GF-D8 (cell line): ENCODE data around the gene PITPNM3.

Experiments used
- DNase-seq: peaks from one replicate; lab custom pipeline; 2025; lab: John Stamatoyannopoulos, UW

Gene PITPNM3

DNA sequence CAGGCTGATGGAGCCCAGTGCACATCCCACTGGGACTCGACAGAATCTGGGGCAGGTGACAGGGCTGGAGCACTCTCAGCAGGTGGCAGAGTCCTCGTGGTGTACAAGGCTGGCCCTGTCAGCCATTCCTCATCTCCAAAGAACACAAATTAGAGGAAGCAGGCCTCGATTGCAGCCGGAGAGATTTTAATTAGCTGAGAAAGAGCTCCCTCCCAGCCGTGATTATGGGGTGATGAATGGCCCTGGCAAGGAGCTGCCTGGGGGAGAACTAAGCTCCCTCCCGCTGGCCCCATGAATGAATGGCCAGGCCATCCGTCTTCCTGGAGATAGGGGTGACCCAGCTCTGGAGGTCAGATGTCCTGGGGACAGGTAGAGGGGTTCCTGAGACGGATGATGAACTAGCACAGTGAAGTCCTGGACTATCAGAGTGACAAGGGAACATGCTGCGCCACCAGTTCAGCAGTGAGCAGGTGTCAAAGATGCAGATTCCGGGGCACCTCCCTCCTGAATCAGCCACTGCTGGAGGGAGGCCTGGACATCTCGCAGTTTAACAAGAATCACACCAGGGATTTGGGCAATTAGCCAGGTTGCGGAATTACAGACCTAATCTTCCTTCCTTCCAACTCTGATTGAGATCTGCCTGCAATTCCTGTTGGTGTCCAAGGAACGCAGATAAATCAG, 76.6 kb downstream of the PITPNM3 start:
- DNase-seq = no peak

GRCh38 chr17:6478486-6478885, 77.9 kb downstream of the PITPNM3 start:
- DNase-seq = no peak

GRCh38 chr17:6477831-6478383, 78.4 kb downstream of the PITPNM3 start:
- no peak for DNase-seq

DNA sequence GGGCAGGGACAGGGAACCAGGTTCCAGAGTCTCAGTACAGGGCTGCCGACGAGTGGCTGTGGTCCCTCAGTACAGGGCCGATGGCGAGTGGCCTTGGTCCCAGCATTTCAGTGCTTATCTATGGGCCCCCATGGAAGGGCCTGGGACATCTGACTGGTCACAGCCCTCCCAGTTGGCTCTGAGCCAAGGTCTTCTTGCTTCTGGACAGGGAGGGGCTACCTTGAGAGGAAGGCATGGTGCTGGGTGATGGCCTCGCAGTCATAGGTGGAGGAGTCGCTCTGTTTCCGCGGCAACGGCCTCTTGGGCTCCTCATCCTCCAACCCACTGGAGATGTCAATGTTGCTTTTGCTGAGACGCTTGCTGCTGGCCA, 79.6 kb downstream of the PITPNM3 start:
- DNase-seq = no peak

- no peak for DNase-seq
Observed at GRCh38 chr17:6476076-6476809, 80.1 kb downstream of the PITPNM3 start.

DNA sequence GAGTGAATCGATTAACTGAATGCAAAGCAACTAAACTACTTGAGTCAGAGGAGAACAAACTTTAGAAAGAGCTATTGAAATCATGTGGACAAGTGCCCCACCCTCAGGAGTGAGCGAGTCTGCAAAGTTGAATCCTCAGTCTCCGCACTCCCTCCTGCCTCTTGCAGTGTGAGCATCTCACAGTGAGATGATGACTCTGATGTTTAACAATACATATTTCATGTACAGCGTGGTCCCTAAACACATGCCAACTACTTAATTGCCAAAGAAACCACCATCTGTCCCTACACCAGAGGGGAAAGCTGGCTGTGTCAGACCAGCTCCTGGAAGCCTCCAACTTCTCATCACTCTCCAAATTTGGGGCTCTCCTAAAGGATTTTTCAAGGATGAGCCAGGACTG, 80.9 kb downstream of the PITPNM3 start:
- DNase-seq = no peak

GRCh38 chr17:6474906-6475305, 81.4 kb downstream of the PITPNM3 start:
- DNase-seq = no peak

DNA sequence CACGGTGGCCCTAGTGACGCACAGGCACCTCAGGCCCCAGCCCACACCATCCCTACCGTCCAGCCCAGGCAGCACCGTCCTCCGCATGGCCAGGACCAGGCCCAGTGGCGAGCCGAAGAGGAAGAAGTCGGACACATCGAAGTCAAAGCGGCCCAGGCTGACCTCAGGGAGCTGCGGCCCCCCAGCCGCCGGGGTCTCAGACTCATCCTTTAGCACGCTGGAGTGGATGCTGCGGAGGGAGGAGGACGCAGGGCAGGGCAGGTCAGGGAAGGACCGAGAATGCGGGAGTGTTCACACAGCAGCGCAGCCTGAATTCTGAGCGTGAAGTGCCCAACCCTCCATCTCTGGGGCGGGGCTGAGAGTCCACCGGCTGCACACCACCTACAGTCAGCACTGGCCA, 82.0 kb downstream of the PITPNM3 start:
- no peak for DNase-seq

DNA sequence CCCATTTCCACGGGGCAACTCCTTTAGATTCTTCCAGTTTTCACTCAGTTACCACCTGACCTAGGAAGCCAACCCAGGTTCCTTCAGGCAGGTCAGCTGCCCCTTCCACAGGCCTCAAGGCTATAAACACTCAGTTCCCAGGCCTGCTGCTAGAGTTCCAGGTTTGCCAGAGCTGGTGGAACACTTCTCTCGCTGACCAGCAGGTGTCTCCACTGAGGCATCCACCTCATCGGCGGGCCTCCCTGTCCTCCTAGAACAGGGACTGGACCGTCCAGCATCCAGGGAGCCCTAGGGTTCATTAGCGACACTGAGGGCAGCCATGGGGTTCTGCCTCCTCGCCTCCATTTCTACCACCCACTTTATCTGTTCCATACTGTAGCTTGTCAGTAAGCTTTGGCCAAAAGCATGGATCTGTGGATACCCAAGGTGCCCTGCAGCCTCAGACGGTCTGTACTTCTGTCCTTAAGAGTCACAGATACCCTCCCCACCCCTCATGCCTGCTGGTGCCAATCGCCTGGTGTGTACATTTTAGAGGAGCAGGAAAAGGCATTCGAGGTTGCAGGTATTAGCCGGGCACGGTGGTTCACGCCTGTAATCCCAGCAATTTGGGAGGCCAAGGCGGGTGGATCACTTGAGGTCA, 83.1 kb downstream of the PITPNM3 start:
- DNase-seq = no peak

DNA sequence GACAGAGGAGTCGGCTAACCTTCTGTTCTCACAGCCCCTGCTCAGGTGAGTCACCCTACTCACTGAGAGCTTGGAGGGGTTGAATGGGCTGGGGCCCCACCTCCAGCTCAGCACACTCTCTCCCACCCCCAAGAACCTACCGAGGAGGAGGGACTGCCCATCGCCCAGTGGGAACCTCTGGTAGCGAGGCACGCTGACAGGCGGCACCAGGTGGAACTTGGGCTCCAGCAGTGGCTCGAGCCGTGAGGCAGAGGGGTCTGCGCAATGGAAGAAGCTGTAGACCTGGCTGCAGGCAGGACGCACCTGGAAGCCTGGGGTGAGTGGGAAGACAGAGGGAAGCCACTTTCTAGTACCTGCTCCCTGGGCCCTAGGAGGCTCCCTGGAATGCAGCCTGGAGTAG, 83.8 kb downstream of the PITPNM3 start:
- DNase-seq = no peak

DNA sequence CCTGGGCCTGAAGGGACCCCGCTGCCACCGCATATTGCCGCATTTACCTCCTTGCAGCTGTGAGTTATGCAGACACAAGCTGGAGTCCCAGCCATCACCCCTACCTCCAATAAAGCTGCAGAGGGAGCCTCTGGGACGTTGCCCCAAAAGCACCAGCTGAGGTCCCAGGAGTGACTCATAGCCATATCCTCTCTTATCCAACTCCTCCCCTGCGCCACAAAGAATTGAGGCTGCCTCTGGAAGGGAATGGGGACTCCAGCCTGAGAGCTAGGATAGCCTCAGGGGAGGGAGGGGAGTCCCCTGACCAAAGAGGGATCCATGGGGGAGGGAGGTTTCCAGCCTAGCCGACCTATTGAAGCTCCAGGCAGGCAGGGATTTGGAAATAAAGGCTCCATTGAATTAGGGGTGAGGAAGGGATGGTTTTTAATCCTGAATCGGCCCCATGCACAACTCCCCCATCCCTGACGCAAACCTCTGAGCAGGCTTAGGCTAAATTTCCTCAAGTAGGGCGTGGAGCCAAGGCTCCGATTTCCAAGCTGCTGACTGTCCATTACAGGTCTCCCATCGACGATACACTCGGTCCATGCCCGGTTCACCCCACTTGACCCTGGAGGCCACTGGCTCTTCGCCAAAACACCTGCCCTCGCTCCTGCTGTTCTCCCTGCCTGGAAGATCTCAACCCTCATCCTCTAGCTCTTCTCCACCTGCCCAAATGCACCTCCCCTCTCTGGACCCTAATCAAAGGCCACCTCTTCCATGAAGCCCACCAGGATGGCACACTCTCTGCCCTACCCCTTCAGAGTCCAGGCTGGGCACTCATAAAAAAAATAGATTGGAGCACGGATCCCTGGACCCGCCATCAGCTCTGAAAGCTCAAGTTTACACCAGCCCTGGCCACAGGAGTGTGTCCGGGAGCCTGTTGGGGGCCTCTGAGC, 84.6 kb downstream of the PITPNM3 start:
- no peak for DNase-seq

- no peak for DNase-seq
Observed at GRCh38 chr17:6470751-6471521, 85.4 kb downstream of the PITPNM3 start.

- no peak for DNase-seq
Observed at GRCh38 chr17:6470146-6470718, 86.1 kb downstream of the PITPNM3 start.

DNA sequence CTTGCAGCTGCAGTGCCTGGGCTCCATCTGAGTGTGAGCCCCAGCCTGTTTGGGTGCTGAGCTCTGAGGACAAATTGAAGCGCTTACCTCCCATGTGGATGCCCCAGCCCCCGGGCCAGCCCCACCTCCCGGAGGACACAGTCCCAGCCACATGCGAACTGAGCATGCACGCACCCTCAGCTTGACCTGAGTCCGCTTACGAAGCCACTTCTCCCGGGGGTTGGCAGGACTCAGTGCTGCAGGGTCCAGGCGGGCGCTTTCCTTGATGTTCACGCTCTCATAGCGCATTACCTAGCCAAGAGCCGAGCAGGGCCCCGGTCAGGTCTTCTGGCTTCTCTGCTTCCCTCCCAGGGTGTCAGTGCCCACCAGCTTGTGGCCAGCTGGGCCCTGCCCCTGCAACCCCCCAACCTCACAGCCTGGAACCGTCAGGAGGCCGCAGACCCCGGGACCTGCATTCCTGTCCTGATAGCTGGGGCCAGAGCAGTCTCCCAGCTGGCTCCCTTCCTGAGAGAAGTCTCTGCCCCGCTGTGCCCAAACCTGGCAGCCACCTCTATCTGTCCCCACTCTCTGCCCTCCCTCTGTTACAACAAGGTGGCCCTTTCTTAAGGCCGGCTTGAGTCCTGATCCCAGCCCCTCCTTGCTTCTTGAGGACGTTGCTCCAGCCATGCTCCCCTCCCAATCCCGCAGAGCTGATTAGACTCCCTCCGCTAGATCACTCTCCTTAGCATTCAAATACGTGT, 88.1 kb downstream of the PITPNM3 start:
- DNase-seq = no peak

GRCh38 chr17:6467567-6467966, 88.8 kb downstream of the PITPNM3 start:
- no peak for DNase-seq

GRCh38 chr17:6465206-6466003, 91.0 kb downstream of the PITPNM3 start:
- no peak for DNase-seq

DNA sequence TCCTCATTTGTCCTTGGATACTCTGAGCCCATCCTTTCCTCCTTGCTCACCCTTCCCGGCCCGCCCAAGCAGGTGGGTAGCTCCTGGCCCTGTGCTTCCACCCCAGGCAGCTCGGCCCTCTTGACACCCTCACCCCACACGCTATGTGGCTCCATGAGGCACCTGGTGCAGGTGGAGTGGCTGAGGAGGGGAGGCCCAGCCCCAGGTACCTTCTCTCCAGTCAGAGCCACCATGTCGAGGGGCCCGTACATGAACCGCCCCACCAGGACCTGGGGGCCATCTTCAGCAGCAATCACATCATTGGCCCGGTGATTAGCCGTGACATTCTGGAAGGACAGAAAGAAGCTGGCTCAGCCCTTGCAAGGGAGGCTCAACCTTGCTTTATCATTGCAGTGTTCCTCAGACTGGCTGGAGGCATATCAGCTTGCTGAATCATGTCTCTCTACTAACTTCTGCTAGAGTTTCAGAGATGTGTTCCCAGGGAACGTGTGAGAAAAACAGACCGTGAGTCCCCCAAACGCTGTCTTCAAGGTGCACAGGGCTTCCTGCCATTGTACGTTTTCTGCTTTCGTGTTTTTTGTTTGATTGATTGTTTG, 91.8 kb downstream of the PITPNM3 start:
- no peak for DNase-seq

- DNase-seq = no peak
Observed at GRCh38 chr17:6463616-6464445, 92.5 kb downstream of the PITPNM3 start.
